Neural crest cell (in vitro differentiated cells): Measurements from ENCODE around the gene KCNIP1. TPM values are rescaled to one million over a fixed set of nuclear protein-coding genes. Genes with fewer than 3 reads are reported as not detected.

Source experiments
- DNase-seq: peaks from one replicate; pipeline ENCODE4 v3.0.0; 2021; ENCODE audit warnings: low read depth, mixed read lengths, low spot score
- H3K27ac Mint-ChIP-seq: one replicate; pipeline ENCODE4 v1.8.0; 2021; ENCODE audit warnings: mild to moderate bottlenecking, mixed read lengths; ENCODE audit not compliant: unreplicated experiment
- H3K27me3 Mint-ChIP-seq: 2 replicates; pipeline ENCODE4 v1.8.0; 2021; ENCODE audit warnings: low read depth, mild to moderate bottlenecking, mixed read lengths
- H3K36me3 Mint-ChIP-seq: 2 replicates; pipeline ENCODE4 v1.8.0; 2021; ENCODE audit warnings: low read depth, mild to moderate bottlenecking, mixed read lengths
- H3K4me1 Mint-ChIP-seq: 2 replicates; pipeline ENCODE4 v1.8.0; 2021; ENCODE audit warnings: mixed read lengths
- H3K4me3 Mint-ChIP-seq: one replicate; pipeline ENCODE4 v1.8.0; 2021; ENCODE audit warnings: mild to moderate bottlenecking, mixed read lengths
- H3K9me3 Mint-ChIP-seq: 2 replicates; pipeline ENCODE4 v1.8.0; 2021; ENCODE audit warnings: mixed read lengths
- total RNA-seq: library from RNA; stranded (reverse); gene quantifications from 2 replicates; pipeline ENCODE4 v1.2.1, GENCODE V29; 2021
- TF ChIP-seq, protein P1 (sequence below): fragments of 200-600 bp; sonication (generic); conservative IDR thresholded peaks from 2 replicates; pipeline ENCODE4 v1.5.0; 2021; ENCODE audit warnings: antibody characterized with exemption, mild to moderate bottlenecking

Gene KCNIP1
- total RNA-seq, 1 donor from 2014 or later: 0.96 TPM

DNA sequence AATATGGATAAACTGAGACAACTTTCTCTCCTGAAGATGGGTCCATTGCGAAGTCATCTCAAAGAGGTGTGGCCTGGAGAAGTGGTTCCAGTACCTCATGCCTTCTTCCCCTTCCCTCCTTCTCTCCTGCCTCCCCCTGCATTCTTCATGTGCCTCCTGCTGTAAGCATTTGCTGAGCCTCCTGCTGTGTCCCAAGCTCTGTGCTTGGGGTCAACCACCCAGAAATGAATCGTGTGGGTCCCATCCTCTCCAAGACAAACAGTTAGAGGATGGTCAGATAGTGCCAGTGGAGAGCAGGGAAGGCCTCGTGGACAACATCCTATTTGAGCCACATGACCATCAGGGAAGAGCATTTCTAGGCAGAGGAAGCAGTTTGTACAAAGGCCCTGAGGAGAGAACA is 53.5 kb downstream of the KCNIP1 start:
- no peak overlapping the region for H3K4me3 Mint-ChIP-seq
- DNase-seq: no peak
- H3K27me3 Mint-ChIP-seq: peaks cover 7% of the 10 kb centered on the region
- TF ChIP-seq, protein P1, sequence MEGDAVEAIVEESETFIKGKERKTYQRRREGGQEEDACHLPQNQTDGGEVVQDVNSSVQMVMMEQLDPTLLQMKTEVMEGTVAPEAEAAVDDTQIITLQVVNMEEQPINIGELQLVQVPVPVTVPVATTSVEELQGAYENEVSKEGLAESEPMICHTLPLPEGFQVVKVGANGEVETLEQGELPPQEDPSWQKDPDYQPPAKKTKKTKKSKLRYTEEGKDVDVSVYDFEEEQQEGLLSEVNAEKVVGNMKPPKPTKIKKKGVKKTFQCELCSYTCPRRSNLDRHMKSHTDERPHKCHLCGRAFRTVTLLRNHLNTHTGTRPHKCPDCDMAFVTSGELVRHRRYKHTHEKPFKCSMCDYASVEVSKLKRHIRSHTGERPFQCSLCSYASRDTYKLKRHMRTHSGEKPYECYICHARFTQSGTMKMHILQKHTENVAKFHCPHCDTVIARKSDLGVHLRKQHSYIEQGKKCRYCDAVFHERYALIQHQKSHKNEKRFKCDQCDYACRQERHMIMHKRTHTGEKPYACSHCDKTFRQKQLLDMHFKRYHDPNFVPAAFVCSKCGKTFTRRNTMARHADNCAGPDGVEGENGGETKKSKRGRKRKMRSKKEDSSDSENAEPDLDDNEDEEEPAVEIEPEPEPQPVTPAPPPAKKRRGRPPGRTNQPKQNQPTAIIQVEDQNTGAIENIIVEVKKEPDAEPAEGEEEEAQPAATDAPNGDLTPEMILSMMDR: no peak
- H3K9me3 Mint-ChIP-seq: no peaks in the 10 kb centered on the region
- H3K4me1 Mint-ChIP-seq: peaks cover 4% of the 10 kb centered on the region
- H3K27ac Mint-ChIP-seq: no peak overlapping the region
- H3K36me3 Mint-ChIP-seq: no peaks in the 10 kb centered on the region

DNA sequence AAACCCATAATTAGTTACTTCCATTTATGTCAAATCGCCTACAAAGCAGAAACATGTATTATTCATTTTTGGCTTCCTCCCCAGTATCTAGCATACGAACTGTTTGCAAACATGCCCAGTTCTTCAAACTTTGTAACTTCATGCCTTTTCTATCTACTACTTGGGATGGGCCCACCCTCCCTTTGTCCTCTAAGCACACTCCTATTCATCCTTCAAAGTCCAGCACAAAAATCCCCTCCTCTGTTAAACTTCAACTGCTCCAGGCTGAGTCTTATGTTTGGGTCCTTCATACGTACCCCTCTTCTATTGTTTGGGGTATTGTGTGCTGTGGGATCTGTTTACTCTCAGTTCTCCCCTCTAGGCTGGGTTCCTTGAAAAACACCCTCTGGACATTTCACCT is 55.5 kb downstream of the KCNIP1 start:
- no peak for DNase-seq
- Mint-ChIP-seq H3K4me3 (no peak overlapping the region), H3K27me3 (peaks cover 7% of the 10 kb centered on the region), H3K9me3 (no peaks in the 10 kb centered on the region), H3K36me3 (no peaks in the 10 kb centered on the region), H3K27ac (no peak overlapping the region), H3K4me1 (peaks cover 4% of the 10 kb centered on the region)
- TF ChIP-seq, protein P1: no peak

DNA sequence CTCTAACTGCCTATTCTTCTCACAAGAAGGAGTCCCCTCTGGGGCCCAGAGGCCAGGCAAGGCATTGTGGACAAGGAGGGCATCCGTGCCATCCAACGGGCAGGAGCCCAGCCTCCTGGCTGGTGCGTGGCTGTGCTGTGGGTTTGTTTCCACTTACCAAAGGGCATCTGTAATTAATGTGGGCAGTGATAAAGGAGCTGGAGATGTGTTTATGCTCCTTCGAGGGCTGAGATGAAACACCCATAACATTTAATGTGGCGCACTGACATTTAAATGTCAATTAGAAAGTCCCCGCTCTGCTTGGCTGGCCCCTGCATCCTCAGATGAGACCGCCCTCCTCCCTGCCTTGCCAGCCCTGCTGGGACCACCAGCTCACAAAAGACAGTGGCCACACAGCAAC is 57.1 kb downstream of the KCNIP1 start:
- no peaks in the 10 kb centered on the region for H3K9me3 Mint-ChIP-seq

DNA sequence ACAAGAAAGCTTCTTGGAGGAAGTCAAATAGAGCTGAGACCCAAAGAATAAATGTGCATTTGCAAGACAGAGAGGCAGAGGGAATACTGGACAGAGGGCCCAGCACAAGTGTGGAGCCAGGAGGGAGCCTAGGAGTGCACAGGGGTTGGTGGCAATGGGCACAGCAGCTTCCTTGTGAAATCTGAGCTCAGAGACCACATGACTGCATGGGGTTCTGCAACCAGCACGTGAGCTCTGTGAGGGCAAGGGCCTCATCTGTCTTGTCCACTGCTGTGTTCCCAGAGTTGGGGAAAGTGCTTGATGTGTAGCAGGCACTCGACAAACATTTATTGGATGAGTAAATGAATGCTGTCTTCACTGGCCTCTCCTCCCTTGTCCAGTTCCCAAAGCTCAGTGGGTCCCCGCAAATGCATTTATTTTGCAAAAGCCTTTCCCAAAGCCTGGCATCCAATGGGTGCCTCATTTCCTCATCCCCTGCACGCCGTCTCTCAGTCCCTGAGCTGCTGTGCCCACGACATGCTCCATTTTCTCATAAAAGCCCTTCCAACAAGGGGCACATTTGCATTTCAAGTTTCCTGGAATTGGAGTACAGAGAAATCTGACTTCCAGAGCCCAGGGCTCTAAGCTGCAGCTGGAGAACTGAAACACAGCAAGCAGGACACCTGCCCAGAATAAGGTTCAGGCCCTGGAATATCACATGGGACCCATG is 58.5 kb downstream of the KCNIP1 start:
- Mint-ChIP-seq H3K9me3 (no peaks in the 10 kb centered on the region), H3K36me3 (no peaks in the 10 kb centered on the region), H3K27ac (no peak overlapping the region), H3K4me3 (no peak overlapping the region), H3K27me3 (peaks cover 7% of the 10 kb centered on the region), H3K4me1 (peaks cover 10% of the 10 kb centered on the region)
- TF ChIP-seq, protein P1: no peak
- no peak for DNase-seq

More for the DNA sequence above, 57.1 kb downstream of the KCNIP1 start:
- H3K27ac Mint-ChIP-seq: no peak overlapping the region
- no peak for DNase-seq
- peaks cover 10% of the 10 kb centered on the region for H3K4me1 Mint-ChIP-seq
- H3K4me3 Mint-ChIP-seq: no peak overlapping the region
- peaks cover 7% of the 10 kb centered on the region for H3K27me3 Mint-ChIP-seq
- TF ChIP-seq, protein P1: no peak
- H3K36me3 Mint-ChIP-seq: no peaks in the 10 kb centered on the region

DNA sequence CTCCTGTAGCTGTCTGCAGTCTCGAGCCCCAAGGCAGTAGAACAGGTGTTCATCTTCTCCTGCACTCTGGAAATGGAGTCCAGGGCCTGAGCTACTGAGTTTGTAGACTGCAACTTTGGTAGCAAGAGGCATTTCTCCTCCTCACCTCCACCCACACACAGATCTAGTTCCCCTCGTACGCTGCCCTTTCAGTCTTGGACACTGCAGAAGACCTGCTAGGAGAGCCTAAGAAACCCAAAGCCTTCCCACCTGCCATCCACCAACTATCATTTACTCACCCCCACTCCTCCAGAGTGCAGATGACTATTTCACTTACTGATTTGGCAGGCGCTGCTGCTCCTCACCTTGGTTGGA is 59.0 kb downstream of the KCNIP1 start:
- H3K9me3 Mint-ChIP-seq: no peaks in the 10 kb centered on the region
- no peak overlapping the region for H3K4me3 Mint-ChIP-seq
- H3K4me1 Mint-ChIP-seq: peaks cover 10% of the 10 kb centered on the region
- DNase-seq: no peak
- no peak overlapping the region for H3K27ac Mint-ChIP-seq
- no peaks in the 10 kb centered on the region for H3K36me3 Mint-ChIP-seq
- peaks cover 7% of the 10 kb centered on the region for H3K27me3 Mint-ChIP-seq
- TF ChIP-seq, protein P1: no peak
